ENCODE measurements around the gene NRXN3.
A peak's percentile ranks its signal among the peaks of the same experiment; 100 is the strongest.
"Not testable (repeated sequence)": the region's sequence is repeated elsewhere in the genome, so short reads cannot be mapped to it uniquely, and the experiment has no call there.

The NRXN3 gene

DNA sequence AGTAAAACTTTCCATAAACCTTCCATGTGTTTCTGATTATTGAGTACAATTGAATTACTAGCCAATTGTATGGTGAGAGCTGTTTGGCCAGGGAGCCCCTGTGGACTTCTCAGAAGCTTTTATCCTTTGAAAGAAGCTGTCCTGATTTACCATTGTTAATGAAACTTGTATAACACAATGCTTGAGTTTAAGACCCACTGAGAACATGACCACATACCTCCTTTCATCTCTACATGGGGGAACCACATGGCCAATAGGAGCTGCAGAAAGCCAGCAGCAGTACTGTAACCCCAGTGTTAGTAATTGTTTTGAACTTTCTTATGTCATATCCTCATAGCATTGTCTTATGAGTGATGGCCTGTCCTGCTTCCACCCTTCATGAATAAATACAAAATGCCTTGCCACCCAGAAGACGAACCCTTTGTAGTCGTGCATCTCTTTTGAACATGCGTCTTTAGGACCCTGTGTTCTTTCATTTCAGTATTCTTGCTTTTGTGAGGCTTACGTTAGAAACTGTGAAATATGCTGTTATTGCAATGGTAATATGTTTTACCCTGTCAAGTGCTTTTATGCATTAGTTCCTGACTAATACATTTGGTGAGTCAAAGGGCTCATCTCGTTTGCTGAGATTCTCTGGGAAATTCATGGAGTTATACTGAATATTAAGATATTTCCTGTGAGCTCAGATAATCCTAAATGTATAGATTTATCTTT, 815.7 kb downstream of the NRXN3 start:
- DNase-seq, result no peak

DNA sequence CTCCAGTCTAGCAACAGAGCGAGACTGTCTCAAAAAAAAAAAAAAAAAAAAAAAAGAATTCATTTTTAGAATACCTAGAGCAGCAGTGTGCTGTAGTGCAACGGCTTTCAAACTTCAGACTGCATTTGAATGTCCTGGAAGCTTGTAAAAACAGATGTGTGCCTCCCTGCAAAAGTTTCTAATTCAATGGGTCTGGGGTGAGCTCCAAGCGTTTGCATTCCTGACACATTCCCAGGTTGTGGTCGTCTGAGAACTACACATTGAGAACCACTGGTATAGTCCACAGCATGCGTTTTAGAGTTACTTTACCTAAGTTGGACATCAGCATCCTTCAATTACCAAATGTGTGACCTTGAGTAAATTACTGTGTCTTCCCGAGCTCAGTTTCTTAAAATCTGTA, 816.8 kb downstream of the NRXN3 start:
- DNase-seq, result no peak

DNA sequence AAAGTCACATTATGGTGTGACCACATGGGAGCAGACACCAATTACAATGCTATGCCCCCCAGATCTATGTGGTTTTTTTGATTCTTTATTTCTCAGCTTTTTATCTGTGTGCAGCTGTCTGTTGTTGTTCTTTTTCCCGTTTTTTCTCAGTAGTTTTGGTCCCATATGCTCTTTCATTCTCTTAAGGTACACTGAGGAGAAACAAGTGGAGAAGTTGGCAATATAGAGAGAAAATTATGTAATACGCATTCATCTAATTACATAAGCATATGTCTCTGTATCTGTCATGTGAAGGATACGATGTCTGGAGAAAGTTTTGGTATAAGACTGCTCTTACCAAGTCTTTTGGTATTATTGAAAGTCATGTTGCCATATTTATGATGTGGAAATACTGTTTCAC, 819.0 kb downstream of the NRXN3 start:
- no peak for DNase-seq

DNA sequence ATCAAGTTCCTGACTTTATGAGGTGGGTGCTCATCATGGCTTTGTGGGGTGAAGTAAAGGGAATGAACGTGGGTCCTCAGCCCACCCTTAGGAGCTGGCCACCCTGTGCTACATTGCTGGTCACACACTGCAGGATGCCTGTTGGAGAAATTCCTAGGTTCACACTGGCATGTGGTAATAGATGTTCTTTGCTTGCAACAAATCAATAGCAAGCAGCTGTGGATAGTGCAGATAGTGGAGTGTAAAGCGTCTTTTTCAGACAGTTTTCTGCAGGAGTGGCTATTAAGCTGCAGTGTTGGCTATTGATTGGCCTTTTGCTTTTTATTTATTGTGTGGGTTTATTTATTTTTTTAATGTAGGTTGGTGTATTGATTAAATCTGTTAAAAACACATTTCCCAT, 822.7 kb downstream of the NRXN3 start:
- no peak for DNase-seq

DNA sequence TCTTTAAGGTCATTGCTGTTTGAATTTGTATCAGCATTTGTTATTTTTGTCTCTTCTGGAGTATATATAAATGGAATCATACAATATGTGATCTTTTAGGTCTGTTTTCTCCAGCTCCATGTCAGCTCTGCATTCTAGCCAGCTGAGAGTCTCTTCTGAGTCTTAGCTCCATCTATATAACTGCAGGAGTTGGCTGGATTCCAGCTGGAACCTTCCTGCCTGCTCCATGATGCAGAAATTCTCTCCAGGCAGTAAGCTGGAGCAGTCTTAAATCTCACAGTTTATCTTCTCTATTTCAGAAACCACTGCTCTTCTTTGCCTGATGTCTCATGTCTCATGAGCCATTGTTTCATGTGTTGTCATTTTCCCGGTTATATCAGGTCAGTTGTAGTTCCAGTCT, 827.6 kb downstream of the NRXN3 start:
- DNase-seq, result peak in 9 of 56 donors; percentile 0 to 17 (median 1)

DNA sequence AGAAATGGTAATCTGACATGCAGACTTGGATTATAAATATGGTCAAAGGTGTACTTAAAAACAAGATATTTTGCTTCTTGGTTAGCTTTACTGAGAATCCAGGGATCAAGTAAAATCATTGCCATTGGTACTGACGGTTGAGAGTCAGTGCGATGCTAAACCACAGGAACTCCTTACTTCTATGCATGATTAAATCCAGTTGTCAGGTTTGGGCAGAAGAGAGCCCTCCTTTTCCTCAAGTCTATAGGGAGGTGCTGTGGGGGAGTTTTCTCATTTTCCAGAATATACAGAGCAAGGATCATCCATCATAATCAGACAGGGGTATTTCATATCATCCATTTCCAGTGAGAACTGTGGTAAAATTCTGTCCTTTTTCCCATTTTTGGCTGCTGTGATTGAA, 839.1 kb downstream of the NRXN3 start:
- no peak for DNase-seq

DNA sequence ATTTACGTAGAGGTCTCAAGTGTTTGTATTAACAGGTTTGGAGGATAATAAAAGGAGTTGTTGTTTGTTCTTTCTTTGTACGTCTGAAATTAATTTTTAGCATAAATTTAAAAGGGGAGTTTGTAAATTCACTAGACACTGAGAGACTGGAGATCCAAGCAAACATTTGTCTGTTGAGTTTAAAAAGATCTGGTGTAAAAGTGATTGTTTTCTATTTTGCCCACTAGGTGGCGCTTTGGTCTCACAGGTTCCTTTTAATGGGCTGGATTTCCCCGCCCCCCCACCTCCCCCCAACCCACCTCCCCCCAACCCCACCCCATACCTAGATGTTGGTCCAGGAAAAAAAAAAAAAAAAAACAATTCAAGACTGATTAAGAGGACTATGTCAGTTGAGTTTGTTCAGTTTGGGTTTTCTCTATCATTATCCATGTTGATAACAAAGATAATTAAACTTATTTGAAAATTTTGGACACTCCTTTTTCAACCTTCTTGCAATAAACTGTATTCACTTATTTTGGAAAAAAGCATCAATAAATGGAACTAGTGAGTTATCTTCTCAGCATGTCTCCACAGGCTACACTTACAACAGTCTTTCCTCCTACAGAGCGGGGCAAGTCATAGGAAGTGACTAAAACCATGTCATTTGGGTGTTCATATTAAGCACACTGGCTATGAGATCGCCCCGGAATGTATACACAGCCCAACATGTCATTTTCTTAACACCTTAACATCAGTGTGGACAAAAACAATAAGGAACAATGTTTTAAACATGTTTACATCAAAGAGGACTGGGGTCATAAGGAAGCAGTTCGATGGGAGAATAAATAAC, 841.1 kb downstream of the NRXN3 start:
- DNase-seq, result peak in 8 of 56 donors; percentile 0 to 21 (median 5)

DNA sequence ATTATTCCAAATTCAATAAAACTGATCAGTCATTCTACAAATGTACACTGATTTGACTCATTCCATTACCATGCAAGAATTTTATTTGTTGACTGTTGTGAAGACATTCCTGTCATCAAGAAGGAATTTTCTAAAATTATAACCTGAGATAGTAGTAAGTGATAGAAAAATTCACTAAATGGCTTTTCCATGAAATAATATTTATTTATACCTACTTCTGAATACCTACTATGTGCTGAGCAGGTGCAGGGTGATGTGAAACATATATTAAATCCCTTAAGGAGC, 841.7 kb downstream of the NRXN3 start:
- no peak for DNase-seq

DNA sequence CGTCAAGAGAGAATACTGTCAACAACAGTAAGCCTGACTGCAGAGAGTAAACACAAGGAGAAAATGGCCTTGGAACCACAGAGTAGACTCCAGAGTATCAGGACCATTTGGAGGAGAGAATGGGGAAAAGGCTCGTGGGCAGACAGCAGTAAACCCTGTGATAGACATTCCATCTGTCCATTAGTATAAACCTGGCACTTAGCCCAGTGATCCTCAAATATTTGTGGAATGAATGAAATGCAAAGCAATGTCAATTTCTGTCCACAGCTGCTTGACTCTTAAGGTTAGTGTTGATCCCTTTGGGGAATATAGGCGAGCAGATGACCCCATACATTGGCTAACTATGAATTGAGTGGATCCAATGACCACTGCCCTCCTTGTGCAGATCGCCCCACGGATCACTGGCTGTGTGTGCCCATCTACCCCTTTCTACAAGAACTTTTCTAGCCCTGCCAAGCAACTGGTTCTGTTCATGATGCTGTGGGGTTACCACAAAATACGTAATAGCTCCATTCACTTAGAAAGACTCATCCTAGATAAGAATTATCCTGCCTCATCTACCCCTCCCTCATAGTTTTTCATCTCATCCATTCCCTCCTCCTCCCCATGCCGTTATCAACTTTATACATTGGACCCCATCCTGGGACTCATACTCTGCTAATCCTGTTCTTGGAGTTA, 846.8 kb downstream of the NRXN3 start:
- no peak for DNase-seq

DNA sequence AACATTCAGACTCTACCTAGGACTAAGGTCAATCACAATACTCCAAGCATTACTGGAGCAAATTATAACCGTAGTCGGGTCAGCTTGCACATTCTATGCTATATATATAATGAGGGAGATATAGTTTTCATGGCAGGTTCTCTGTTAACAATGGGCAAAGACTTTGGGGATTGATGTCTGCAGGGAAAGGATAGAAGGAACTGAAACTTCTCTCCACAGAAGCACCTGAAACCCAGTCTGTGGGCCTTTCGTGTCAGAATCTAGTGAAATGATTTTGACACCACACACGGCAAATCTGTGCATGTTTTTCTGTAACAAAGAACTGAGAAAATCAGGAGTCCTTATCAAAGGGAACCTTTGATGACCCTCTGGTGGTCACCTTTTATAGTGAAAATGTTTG, 847.4 kb downstream of the NRXN3 start:
- no peak for DNase-seq

DNA sequence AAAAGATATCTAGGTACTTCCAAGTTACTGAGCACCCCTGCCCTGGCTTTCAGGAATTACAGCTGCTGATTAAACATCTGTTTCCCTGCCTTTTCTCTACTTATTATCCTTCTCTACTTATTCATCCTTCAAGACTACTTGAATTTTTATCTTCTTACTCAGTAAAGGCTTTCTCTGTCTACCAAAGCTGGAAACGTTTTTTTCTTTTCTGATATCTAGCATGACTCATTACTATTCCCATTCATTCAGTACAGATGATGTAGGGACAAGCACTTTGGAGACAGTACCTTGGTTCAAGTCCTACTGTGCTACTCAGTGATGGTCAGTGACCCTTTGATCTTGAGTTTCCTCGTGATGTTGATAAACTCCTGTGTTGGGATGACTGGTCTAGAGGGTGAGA, 848.7 kb downstream of the NRXN3 start:
- DNase-seq, result no peak

DNA sequence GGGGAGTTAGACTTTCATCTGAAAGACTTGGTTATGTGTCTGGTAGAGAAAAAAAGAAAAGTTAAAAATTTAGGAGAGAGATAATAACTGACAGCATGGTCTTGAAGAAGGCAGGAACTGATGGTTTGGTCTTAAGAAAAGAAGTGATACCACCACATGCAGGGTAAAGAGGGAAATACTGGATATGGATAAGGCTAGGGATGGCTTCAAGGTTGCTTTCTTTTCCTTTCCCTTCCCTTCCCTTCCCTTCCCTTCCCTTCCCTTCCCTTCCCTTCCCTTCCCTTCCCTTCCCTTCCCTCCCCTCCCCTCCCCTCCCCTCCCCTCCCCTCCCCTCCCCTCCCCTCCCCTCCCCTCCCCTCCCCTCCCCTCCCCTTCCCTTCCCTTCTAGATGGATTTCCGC, 849.7 kb downstream of the NRXN3 start:
- DNase-seq, result not testable (repeated sequence)

DNA sequence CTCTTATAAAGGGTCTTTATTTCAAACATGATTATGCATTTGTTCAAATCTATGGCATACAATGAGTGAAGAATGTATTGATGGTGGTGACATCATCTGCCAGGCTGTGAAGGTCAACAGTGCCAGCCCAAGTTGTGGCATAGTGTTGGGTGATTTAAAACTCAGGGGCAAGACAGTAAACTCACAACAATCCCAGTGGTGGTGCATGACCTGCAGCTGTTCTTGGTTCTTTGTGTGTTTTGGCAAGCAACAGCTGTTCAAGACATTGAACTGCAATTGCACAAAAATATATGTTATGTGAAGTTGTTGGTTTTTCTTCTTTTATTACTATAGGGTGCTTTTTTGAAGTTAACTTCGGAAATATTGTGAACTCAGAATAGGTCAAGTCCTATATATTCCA, 851.6 kb downstream of the NRXN3 start:
- DNase-seq, result no peak

DNA sequence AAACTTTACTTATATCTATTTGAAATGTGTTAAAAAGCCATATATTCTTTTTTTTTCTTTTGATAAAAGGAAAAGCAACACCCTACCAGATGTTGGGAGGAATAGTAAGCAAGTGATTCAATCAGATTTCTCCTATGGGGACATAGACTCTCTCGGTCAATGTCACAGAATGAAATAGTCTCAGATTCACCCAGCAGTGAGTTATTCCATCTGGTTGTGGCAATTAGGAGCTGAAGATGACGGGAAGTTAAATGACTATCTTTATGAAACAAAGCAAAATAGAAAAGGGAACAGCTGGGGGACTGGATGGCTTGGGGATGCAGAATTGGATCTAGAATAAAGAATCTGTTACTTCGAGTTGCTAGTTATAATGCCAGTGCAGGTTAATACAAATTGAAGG, 857.0 kb downstream of the NRXN3 start:
- DNase-seq, result no peak

DNA sequence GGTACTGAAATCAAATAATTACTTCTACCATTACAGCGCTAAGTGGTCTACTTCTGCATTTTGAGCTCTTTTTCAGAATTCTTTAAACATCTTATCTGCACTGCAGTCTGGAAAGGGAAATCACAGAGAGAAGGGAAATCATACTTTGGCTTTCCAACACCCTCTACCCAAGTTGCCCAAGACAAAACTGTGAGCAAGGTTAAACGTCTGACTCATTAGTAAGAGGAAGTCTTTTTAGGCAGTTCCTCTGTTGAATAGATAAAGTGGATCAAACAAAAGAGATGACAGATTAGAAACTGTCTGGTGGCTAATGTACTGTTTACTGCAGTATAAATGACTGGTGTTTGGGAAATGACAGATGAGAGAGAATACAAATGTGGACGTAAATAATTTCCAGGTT, 858.1 kb downstream of the NRXN3 start:
- DNase-seq, result no peak

DNA sequence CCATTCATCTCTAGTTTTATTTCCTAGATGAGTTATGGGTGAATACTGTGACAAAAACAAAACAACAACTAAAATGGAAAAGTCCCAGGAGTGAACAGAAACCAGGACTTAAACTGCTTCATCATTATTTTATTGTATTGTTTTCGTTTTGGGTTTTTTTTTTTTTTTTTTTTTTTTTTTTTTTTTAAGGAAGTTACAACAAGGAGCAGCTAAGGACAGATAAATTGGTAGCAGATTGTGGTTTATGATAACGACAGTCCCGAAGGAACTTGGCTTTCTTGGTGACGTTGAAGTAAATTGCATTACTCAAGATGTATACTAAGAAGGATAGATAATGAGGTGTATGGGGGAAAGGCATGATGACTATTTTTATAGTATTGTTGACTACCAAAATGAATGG, 866.3 kb downstream of the NRXN3 start:
- DNase-seq, result no peak

DNA sequence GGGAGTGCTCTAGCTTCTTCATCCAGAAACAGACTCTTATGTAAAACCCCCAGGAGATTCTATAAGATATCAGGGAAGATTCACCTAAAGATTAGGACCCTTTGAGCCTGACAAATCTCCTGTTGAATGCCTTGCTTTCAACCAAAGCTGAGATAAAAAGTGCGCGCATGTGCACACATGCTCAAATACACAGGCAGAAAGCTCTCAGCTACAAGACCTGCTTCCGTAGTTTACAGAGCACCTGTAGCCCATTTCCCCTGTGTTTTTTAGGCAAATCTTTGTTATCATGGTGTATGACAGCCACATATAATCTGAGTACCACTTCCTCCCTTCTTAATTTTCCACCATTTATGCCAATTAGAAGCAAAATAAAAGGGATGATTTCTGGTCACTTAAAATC, 866.9 kb downstream of the NRXN3 start:
- DNase-seq, result no peak

DNA sequence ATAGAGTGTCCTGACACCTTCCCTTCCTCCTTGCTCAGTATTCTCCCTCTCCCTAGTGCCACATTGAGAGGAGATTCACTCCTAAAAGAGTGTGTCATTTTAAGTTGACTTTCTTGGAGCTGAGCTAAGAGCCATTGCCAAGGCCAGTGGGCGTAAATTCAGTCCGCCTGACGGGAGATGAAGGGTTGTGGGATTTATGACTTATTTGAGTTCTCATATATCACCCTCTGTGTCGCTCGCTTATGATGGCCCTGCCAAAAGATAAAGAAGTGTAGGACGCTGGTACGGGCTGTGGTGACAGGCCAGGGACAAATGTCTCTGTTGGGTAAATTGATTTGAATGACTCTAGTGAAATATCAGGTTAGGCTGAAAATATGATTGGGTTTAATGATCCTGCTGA, 867.4 kb downstream of the NRXN3 start:
- DNase-seq, result no peak

DNA sequence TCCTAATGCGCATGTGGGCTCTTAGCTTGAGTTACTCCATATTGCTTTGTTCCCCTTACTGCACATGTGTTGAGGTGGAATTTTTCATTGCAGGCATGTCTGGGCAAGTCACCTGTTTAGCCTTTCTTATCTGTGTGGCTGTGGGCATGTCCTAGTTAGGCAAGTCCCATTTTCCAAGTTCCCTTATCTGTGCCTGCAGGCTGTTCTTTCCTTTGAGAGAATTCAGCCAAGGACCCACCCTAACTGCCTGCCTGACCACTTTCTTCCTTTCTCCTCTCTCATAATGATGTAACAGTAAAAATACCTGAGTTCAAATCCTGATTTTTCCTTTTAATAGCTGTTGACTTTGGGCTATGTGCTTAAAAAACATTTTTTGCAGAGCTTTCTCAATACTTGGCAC, 870.6 kb downstream of the NRXN3 start:
- DNase-seq, result no peak

DNA sequence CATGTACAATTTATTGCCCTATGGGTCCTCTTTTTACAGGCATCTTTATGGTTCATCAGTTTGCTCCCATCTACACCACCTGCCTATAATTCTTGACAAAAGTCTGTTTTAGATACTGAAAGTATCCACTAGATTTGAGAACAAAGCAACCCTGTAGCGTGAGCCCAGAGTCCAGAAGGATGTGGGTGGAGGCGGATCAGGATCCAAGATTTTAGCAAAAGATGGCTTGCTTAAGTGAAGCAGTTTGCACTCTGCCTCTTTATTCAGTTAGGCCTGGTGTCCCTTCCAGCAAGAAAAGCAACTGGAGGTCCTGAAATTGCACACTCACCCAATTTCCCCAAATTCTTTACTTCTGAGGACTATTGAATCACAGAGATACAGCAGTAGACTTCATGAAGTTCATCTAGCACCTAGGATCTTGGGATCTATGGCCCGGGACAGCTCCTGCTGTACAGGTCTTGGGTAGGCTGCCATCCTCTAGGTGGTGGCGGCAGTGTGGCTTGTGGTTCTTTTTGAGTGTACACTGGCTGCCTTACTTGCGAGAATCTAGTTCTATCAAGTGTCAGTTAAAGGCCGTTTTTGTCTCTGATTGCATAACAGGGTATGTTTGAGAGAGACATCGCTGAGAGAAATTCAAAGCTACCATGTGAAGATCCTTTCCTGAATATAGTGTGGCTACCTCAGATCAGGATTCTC, 873.2 kb downstream of the NRXN3 start:
- no peak for DNase-seq

DNA sequence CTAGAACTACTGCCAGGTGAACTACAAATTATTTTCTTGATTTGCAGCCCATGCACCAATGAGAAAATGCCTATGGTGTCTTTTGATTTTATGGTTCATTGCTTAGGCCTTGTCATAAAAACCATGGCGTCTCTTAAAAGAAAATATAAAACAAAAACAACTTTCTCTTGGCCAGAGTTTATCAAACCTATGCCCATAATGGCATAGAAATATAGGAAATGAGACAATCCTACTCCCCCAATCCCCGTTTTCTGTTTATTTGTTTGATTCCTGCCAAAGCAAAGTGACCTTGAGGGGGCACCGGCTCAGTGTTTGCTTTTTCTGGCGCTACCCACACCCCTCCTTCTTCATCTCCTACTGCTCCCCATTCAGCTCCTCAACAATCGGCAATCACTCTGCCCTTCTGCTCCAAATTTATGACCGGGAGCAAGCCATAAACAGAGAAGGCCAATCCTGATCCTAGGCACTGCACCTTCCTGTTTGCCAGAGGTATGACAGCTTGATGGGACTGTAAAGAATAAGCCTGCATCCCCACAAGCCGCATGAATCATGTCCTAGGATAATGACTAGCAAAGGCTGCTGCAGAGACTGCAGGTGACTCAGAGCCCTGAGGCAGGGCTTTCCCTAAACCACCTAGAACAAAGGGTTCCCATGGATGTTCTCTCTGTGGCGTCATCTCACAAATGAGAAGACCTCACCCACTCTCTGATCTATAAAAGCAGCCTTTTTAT, 874.9 kb downstream of the NRXN3 start:
- peak in 39 of 56 donors; percentile 1 to 81 (median 38) for DNase-seq
